IMR-90 (cell line): ENCODE measurements around the gene TRAPPC8.

Experiments
- BHLHE40 ChIP-seq: fragments of 150-350 bp; IDR thresholded peaks from 2 replicates; pipeline ENCODE4 v1.6.1; 2016; ENCODE audit warnings: mild to moderate bottlenecking, low read depth, low read length
- CEBPB ChIP-seq: IDR thresholded peaks from 2 replicates; pipeline ENCODE4 v1.6.1; 2012; ENCODE audit warnings: low read depth, low read length, improper control_type of control experiment
- MXI1 ChIP-seq: IDR thresholded peaks from 2 replicates; pipeline ENCODE4 v1.6.1; 2012; ENCODE audit warnings: low read depth, mild to moderate bottlenecking, low read length, moderate library complexity, borderline replicate concordance
- NFE2L2 ChIP-seq: fragments of 150-350 bp; IDR thresholded peaks from 2 replicates; pipeline ENCODE4 v1.6.1; 2016; ENCODE audit warnings: low read depth, mild to moderate bottlenecking, low read length
- POLR2A ChIP-seq: IDR thresholded peaks from 2 replicates; pipeline ENCODE4 v1.6.1; 2012; ENCODE audit warnings: mild to moderate bottlenecking, low read depth, low read length
- TF ChIP-seq, protein P1 (sequence below): conservative IDR thresholded peaks from 2 replicates; pipeline ENCODE4 v1.5.1; 2012; ENCODE audit warnings: mild to moderate bottlenecking, low read depth, low read length, improper control_type of control experiment
- TF ChIP-seq, protein P2 (sequence below): fragments of 150-350 bp; IDR thresholded peaks from 2 replicates; pipeline ENCODE4 v1.6.1; 2017; ENCODE audit warnings: mild to moderate bottlenecking, antibody characterized with exemption, low read length, low read depth

DNA sequence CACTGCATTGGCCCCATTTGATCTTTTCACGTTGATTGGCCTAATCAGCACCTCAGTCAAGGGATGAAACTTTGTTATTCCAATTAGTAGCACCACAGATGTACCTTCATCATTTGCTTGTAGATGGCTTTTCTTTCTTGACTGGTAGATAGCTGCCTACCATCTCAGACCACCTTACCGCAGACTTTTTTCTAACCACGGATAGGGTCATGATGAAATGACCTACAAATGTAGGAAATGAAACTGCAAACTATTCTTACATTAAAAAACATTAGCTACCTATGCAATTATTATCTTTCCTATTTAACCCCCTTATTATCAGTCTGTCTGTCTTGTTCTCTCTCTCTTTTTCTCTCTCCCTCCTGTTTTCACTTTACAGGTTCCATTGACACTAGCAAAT lies 159.9 kb downstream of the TRAPPC8 start:
- no peak for TF ChIP-seq POLR2A
- TF ChIP-seq, protein P1, sequence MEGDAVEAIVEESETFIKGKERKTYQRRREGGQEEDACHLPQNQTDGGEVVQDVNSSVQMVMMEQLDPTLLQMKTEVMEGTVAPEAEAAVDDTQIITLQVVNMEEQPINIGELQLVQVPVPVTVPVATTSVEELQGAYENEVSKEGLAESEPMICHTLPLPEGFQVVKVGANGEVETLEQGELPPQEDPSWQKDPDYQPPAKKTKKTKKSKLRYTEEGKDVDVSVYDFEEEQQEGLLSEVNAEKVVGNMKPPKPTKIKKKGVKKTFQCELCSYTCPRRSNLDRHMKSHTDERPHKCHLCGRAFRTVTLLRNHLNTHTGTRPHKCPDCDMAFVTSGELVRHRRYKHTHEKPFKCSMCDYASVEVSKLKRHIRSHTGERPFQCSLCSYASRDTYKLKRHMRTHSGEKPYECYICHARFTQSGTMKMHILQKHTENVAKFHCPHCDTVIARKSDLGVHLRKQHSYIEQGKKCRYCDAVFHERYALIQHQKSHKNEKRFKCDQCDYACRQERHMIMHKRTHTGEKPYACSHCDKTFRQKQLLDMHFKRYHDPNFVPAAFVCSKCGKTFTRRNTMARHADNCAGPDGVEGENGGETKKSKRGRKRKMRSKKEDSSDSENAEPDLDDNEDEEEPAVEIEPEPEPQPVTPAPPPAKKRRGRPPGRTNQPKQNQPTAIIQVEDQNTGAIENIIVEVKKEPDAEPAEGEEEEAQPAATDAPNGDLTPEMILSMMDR: no peak
- TF ChIP-seq CEBPB: no peak
- no peak for TF ChIP-seq BHLHE40
- TF ChIP-seq, protein P2, sequence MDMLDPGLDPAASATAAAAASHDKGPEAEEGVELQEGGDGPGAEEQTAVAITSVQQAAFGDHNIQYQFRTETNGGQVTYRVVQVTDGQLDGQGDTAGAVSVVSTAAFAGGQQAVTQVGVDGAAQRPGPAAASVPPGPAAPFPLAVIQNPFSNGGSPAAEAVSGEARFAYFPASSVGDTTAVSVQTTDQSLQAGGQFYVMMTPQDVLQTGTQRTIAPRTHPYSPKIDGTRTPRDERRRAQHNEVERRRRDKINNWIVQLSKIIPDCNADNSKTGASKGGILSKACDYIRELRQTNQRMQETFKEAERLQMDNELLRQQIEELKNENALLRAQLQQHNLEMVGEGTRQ: no peak
- no peak for TF ChIP-seq NFE2L2
- TF ChIP-seq MXI1: no peak
